H7 (cell line): ENCODE data around the gene CSTF3. TPM values are rescaled to one million over a fixed set of nuclear protein-coding genes. Genes with fewer than 3 reads are reported as not detected.

ENCODE experiments used
- total RNA-seq: library from RNA; depleted of rRNA; stranded (reverse); fragments of >200 nt; shearing (Covaris generic); gene quantifications from 2 replicates; pipeline ENCODE4 v1.2.3, GENCODE V29; 2014; rRNA removed

Gene CSTF3
- total RNA-seq, 1 experiment from 2014 or later = 31.6 TPM

Other genes starting within 250 kb of the CSTF3 start
- 5.6 and 6.2 TPM in 2 replicates for gene DEPDC7, start 145.6 kb downstream of the CSTF3 start, total RNA-seq
- gene TCP11L1, start 121.9 kb downstream of the CSTF3 start, total RNA-seq = 10.6 and 12.5 TPM in 2 replicates
- gene HIPK3, start 95.9 kb upstream of the CSTF3 start, total RNA-seq = 18.9 and 23.0 TPM in 2 replicates
- 1.4 and 1.6 TPM in 2 replicates for gene KIAA1549L, start 214.6 kb upstream of the CSTF3 start, total RNA-seq